ENCODE measurements around the gene CDK14.

The CDK14 gene

GRCh38 chr7:91020636-91021385 lies 424.7 kb downstream of the CDK14 start:
- H3K4me3 ChIP-seq (ENCODE audit: low read length): no peak overlapping the region
- TF ChIP-seq ZNF274 (IDR thresholded peaks at IDR 0.05; ENCODE audit: low read depth, low read length): no peak

- no peak overlapping the region for H3K4me3 ChIP-seq (ENCODE audit: low read length)
- no peak for TF ChIP-seq ZNF274 (IDR thresholded peaks at IDR 0.05; ENCODE audit: low read depth, low read length)
Observed at GRCh38 chr7:91021956-91022355, 425.8 kb downstream of the CDK14 start.

GRCh38 chr7:91025906-91026390 lies 429.8 kb downstream of the CDK14 start:
- no peak for TF ChIP-seq ZNF274 (IDR thresholded peaks at IDR 0.05; ENCODE audit: low read depth, low read length)
- H3K4me3 ChIP-seq (ENCODE audit: low read length): no peak overlapping the region

GRCh38 chr7:91029688-91030087 lies 433.6 kb downstream of the CDK14 start:
- no peak overlapping the region for H3K4me3 ChIP-seq (ENCODE audit: low read length)
- no peak for TF ChIP-seq ZNF274 (IDR thresholded peaks at IDR 0.05; ENCODE audit: low read depth, low read length)

- TF ChIP-seq ZNF274 (IDR thresholded peaks at IDR 0.05; ENCODE audit: low read depth, low read length): no peak
- no peak overlapping the region for H3K4me3 ChIP-seq (ENCODE audit: low read length)
Observed at GRCh38 chr7:91030680-91031380, 434.7 kb downstream of the CDK14 start.

GRCh38 chr7:91031757-91032156 lies 435.6 kb downstream of the CDK14 start:
- no peak for TF ChIP-seq ZNF274 (IDR thresholded peaks at IDR 0.05; ENCODE audit: low read depth, low read length)
- no peak overlapping the region for H3K4me3 ChIP-seq (ENCODE audit: low read length)

- no peak for TF ChIP-seq ZNF274 (IDR thresholded peaks at IDR 0.05; ENCODE audit: low read depth, low read length)
- H3K4me3 ChIP-seq (ENCODE audit: low read length): no peak overlapping the region
Observed at GRCh38 chr7:91033574-91033973, 437.5 kb downstream of the CDK14 start.

DNA sequence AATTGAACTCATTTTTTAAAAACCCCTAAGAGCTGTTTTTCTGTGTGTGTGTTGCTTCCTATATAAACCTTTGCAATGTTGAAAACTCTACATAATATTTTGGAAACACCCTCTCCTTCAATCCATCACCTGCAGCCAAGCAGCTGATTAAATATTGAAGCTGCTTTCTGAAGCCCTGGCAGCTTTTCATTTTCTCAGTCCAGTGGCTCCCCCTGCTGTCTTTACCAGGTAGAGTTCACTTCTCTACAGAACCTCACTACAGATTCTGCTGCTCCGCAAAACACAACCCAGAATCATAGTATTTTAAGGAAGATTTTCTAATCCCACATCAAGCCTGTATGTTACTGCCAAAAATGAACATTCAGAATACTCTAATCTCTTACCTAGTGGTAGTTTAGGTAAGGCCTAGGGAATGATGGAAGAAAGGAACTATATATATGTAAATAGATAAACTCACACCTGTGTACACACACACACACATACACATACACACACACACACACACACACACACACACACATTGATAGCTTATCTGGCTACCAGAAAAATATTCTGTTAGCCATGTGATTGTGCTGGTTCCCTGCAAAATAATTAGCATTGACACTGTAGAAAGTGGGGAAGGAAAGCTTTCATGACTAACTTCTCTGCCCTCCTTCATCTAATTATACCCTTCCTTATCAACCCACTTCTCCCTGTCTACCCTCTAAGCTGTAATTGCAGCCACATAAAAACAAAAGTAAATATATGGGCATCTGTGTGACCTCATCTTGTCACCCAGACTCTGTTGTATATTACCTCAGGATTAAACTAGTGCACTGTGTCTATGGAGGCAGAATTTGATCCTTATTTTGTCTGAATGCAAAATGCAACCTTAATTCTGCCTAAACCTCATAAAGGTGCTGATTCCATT lies 438.6 kb downstream of the CDK14 start:
- TF ChIP-seq ZNF274 (IDR thresholded peaks at IDR 0.05; ENCODE audit: low read depth, low read length): no peak
- no peak overlapping the region for H3K4me3 ChIP-seq (ENCODE audit: low read length)

- TF ChIP-seq ZNF274 (IDR thresholded peaks at IDR 0.05; ENCODE audit: low read depth, low read length): no peak
- H3K4me3 ChIP-seq (ENCODE audit: low read length): no peak overlapping the region
Observed at GRCh38 chr7:91039033-91039432, 442.9 kb downstream of the CDK14 start.

DNA sequence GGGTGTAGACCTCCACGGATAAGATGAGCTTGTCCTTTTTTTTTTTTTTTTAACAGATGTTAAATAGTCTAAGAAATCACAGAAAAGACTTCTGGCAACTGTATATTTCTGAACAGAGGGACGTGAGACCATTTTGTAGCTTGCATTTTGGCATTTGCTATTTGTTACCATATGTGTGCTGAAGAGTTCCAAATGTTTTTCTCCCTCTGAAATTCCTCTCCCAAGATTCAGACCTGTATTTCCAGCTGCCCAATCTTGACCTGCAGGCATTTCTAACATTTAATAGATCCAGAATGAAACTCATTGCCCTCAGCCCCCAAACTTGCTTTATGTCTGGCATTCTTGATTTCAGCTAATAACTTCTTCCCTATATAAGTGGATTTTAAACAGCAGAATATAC lies 445.0 kb downstream of the CDK14 start:
- no peak overlapping the region for H3K4me3 ChIP-seq (ENCODE audit: low read length)
- no peak for TF ChIP-seq ZNF274 (IDR thresholded peaks at IDR 0.05; ENCODE audit: low read depth, low read length)

DNA sequence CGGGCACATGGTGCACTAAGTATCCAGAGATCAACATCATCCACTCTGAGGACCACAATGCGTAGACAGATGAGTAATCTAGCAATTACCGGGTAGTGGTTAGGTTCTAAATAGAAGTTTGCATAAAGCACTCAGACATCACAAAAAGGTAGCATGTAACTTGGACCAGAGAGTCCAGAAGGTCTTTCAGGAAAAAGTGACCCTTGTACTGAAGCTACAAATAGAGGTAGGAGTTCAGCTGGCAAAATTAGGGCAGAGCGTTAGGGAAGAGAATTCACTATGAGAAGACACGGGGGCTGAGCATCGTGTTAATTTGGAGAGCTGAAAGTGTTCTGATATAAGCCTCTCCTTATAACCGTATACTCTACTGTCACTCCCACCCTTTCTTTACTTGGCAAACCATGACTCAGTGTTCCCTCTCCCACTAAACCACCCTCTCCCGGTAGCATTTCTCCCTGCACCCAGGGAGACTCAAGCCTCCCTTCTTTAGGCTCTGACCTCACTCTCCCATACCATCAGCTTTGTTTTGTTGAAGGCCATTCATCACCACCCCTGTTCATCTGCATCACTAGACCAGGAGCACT lies 445.9 kb downstream of the CDK14 start:
- TF ChIP-seq ZNF274 (IDR thresholded peaks at IDR 0.05; ENCODE audit: low read depth, low read length): no peak

GRCh38 chr7:91043186-91043585 lies 447.1 kb downstream of the CDK14 start:
- no peak for TF ChIP-seq ZNF274 (IDR thresholded peaks at IDR 0.05; ENCODE audit: low read depth, low read length)
- no peak overlapping the region for H3K4me3 ChIP-seq (ENCODE audit: low read length)

More for the DNA sequence above, 445.9 kb downstream of the CDK14 start:
- H3K4me3 ChIP-seq (ENCODE audit: low read length): no peak overlapping the region

- TF ChIP-seq ZNF274 (IDR thresholded peaks at IDR 0.05; ENCODE audit: low read depth, low read length): no peak
- H3K4me3 ChIP-seq (ENCODE audit: low read length): no peak overlapping the region
Observed at GRCh38 chr7:91043924-91044645, 448.0 kb downstream of the CDK14 start.
